Brain pericyte (primary cell): ENCODE results near the gene SLC16A7.
"Not testable (repeated sequence)": the region's sequence is repeated elsewhere in the genome, so short reads cannot be mapped to it uniquely, and the experiment has no call there.

Source experiments
- DNase-seq: peaks from one replicate; pipeline ENCODE4 v3.0.0-alpha.2; 2012; ENCODE audit warnings: low read depth, low spot score

SLC16A7 gene

GRCh38 chr12:59595883-59596540 lies at the start of gene SLC16A7:
Gene SLC16A7, plus strand, starts transcription at chr12:59596029. Its CDS starts 108,773 bp downstream, at chr12:59704802.
- DNase-seq: peak; percentile 67

DNA sequence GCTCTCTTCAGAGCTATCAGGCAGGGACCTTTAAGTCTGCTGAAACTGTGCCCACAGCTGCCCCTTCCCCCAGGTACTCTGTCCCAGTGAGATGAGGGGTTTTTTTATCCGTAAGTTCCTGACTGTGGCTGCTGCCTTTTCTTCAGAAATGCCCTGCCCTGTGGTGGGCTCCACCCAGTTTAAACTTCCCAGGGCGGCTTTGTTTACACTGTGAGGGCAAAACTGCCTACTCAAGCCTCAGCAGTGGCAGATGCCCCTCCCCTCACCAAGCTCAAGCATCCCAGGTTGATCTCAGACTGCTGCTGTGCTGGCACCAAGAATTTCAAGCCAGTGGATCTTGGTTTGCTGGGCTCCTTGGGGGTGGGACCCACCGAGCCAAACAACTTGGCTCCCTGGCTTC lies 46.9 kb upstream of the SLC16A7 start:
- no peak for DNase-seq

GRCh38 chr12:59559696-59560095 lies 36.1 kb upstream of the SLC16A7 start:
- DNase-seq: no peak

GRCh38 chr12:59570145-59570544 lies 25.7 kb upstream of the SLC16A7 start:
- peak; percentile 13 for DNase-seq

DNA sequence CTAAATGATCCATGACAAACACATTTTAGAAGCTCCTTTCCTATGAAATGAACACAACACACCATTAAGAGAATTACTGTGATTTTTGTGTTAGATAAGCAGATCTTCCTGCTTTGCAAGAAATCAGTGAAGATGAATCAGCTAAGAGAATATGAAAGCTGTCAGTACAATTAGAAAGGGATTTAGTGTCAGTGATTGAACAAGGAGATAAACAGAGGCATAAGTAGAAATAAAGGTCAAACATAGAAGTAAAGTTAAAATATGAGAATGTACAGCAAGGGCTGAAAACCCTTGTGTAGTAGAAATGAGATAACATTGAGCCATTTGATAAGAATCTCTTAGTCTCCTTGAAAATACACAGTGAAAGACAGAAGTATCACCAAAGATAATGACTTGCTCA lies 21.4 kb upstream of the SLC16A7 start:
- DNase-seq: no peak

DNA sequence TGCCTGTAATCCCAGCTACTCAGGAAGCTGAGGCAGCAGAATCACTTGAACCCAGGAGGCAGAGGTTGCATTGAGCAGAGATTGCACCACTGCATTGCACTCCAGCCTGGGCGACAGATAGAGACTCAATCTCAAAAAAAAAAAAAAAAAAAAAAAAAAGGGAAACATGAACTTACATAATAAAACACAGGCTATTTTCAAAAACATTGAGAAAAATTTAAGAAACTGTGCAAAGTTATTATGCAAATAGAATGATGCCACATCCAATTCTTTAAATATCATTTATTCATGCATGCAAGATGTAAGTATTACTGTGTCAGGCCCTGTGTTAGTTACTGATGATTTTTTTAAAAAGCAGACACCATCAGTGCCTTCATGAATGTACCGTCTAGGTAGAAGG lies 20.0 kb upstream of the SLC16A7 start:
- DNase-seq: no peak

- DNase-seq: no peak
These were observed 17.6 kb upstream of the SLC16A7 start for GRCh38 chr12:59578254-59578653.

DNA sequence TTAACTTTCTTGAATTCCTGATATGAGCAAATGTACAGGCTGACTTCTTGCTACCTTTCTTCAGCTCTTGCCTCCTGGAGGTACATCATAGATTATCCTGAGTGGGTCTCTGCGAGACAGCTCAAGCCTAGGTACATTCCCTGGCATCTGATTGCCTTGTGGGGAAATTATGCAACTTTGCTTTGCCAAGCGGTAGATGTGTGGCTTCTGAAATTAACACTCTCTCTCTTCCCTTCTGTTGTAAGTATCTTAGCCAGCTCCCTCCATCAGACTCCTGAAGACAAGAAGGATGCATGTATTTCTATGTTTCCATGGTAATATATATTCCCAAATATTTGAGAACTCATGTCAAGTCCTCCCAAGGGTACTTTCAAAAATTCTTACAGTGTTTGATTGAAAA lies 16.2 kb upstream of the SLC16A7 start:
- DNase-seq: no peak

- no peak for DNase-seq
These were observed 15.8 kb upstream of the SLC16A7 start for GRCh38 chr12:59580050-59580449.

- no peak for DNase-seq
These were observed 12.7 kb upstream of the SLC16A7 start for GRCh38 chr12:59583003-59583712.

DNA sequence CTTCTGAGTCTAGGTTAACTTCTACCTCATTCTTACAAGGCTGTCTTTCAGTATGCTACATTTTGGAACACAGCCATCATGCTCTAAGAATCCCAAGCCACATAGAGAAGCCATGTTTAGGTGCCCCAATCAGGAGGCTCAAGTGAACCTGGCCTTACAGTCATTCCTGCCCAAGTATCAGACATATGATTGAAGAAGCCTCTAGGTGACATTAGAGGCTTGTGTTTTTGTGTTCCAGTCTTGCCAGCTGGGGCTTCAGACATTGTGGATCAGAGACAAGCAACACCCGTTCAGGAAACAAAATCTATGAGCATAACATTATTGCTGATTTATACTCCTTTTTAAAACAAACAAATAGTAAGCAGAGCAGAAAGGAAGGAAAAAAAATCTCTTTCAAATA lies 8.1 kb upstream of the SLC16A7 start:
- no peak for DNase-seq

DNA sequence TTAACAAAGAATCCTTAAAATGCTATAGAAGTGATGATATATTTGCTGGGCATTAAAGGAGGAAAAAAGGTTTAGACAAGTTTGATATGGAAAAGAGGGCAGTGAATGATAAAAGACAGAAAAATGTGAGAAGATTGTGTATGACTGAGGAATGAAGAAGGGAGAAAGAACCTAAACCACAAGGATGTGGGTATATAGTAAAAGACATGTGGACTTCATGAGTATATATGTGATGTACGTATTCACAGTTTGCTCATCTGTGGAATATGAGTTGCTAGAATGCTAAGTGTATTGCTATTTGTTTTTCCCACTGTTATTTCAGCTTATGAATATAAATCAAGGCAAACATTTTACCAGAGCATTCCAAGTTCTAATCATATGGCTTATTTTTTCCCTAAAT lies 2.1 kb upstream of the SLC16A7 start:
- DNase-seq: no peak

DNA sequence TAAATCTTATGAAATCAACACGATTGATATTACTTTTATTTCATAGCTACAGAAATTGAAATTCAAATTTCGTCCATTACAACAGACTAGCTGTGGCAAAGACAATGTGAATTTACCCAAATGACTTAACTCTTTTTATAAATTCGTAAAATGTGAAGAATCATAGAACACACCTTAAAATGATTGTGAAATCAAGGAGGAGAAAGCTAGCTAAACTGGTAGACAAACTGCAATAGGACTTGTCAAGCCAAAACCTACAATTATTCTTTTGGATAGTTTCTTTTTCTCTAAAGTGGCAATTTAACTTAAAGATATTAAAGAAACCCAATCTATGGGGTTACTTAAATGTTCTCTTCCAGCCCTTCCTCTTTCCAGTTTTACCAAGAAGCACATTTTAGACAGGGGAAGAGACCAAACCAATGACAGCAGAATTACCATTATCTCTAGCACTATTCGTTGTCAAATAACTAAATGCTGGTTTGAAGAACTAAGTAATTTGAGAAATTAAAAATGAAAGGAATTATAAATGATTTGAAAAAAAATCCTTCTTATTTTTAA lies 807 bp upstream of the SLC16A7 start:
- DNase-seq: no peak

DNA sequence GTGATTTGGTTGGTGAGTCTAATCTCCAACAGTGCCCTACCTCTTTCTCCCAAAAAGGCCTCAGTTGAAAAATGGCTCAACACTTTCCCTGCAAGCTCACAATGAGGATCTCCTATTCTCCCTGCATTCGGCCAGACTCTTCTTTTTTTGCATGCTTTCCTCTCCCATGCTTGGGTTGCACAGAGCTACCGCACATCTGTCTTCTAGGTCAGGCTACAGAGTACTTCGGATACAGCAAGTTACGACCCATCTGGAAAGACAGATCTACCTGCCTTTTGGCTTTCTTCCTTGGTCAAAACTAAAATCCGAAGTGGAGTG lies 305 bp upstream of the SLC16A7 start:
- no peak for DNase-seq

GRCh38 chr12:59597385-59597781 lies 1.6 kb downstream of the SLC16A7 start:
- DNase-seq: peak; percentile 61

- DNase-seq: no peak
These were observed 4.3 kb downstream of the SLC16A7 start for GRCh38 chr12:59600171-59600570.

- DNase-seq: no peak
These were observed 7.9 kb downstream of the SLC16A7 start for GRCh38 chr12:59603754-59604153.

DNA sequence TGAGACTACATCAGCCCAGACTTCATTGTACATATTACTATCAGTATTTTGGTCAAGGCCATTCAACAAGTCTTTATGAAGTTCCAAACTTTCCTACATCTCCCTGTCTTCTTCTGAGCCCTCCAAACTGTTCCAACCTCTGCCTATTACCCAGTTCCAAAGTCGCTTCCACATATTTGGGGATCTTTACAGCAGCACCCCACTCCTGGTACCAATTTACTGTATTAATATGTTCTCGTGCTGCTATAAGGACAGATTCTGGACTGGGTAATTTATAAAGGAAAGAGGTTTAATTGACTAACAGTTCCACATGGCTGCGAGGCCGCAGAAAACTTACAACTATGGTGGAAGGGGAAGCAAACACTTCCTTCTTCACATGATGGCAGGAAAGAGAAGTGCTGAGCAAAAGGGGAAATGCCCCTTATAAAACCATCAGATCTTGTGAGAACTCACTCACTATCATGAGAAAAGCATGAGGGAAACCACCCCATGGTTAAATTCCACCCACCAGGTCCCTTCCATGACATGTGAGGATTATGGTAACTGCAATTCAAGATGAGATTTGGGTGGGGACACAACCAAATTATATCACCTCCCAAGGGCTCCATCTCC lies 17.1 kb downstream of the SLC16A7 start:
- DNase-seq: not testable (repeated sequence)

DNA sequence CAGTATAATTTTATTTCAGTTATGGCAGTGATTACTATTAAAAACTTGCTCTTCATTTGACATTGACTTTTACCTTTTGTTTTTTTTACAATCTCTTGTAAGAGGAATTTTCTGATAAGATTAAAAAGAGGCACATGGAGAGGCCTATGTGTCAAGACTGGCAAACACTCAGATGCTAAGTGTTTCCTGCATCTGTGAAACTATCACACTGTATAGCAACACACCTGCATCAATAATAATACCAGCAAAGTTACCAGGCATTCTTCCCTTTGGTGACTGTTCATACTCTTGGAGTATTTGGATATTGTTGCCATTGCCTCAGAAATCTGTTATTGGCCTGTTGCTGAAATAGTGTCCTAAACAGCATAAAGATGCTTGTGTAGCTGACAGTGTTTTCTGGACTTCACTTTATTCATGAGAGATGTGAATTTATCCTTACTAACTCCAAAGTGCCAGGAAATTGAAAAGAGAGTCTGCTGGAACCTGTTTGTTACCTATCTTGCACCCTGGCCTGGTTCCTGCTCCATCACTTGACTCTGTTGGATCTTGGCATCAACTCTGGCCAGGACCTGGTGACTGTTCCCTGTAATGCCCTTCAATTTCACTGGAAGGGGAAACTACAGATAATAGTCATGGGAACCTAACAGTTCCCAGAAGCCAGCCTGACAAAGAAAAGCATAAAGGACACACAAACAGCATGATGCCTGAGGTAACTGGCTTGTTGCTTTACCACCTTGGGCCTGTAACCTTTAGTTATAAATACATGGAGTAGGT lies 19.8 kb downstream of the SLC16A7 start:
- DNase-seq: no peak

DNA sequence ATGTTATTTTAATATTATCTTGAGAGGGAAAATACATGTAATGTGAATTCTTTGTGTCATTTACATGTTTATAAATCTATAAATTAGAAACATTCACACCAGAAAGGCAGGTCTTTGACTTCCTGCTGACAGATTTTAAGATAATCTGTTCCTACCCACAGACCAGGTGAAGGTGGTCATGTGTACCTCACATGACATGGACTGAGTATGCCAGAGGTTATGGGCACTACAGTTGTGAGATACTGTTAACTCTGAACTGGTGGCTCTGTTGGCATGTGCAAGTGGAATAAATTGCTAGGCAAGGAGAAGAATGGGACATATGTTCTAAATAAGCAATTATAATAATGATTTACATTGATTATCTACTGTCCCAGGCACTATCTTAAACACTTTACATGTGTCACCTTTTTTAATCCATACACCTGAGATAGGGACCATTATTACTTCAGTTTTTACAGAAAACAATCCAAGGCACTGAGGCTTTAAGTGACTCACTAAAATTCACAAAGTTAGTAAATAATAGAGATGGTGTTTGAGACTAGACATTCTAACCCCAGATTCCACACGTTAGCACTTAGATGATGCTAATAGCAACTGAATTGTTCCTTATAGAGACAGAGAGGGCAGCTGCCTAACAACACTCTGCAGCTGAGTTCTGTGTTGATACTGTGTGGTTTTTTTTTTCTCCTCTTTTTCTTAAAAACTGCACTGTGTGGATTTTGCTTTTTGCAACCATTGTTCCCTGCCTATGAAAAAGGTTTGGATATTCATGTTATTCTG lies 23.8 kb downstream of the SLC16A7 start:
- DNase-seq: no peak

- no peak for DNase-seq
These were observed 24.5 kb downstream of the SLC16A7 start for GRCh38 chr12:59620326-59620725.
